HG02938 (cell line): ENCODE data around the gene PRSS21.

ENCODE experiments used
- ATAC-seq: cut with Tn5 transposase; IDR thresholded peaks from one replicate; pipeline ENCODE4 v1.9.1; 2021; ENCODE audit warnings: mild to moderate bottlenecking, moderate library complexity; ENCODE audit not compliant: unreplicated experiment

PRSS21 gene

GRCh38 chr16:2804728-2805127 lies 12.3 kb upstream of the PRSS21 start:
- no peak for ATAC-seq

GRCh38 chr16:2806286-2806685 lies 10.8 kb upstream of the PRSS21 start:
- no peak for ATAC-seq

- no peak for ATAC-seq
Observed at GRCh38 chr16:2808181-2808580, 8.9 kb upstream of the PRSS21 start.

- no peak for ATAC-seq
Observed at GRCh38 chr16:2809149-2809760, 7.8 kb upstream of the PRSS21 start.

- ATAC-seq: no peak
Observed at GRCh38 chr16:2810651-2811050, 6.4 kb upstream of the PRSS21 start.

- ATAC-seq: no peak
Observed at GRCh38 chr16:2811703-2812471, 5.2 kb upstream of the PRSS21 start.

- ATAC-seq: no peak
Observed at GRCh38 chr16:2813771-2814221, 3.2 kb upstream of the PRSS21 start.

- no peak for ATAC-seq
Observed at GRCh38 chr16:2814551-2815298, 2.3 kb upstream of the PRSS21 start.

GRCh38 chr16:2815299-2815771 lies 1.7 kb upstream of the PRSS21 start:
- ATAC-seq: no peak

- no peak for ATAC-seq
Observed at GRCh38 chr16:2817340-2818271, 569 bp downstream of the PRSS21 start.

GRCh38 chr16:2818272-2818876 lies 1.3 kb downstream of the PRSS21 start:
- ATAC-seq: no peak

- no peak for ATAC-seq
Observed at GRCh38 chr16:2819179-2819938, 2.3 kb downstream of the PRSS21 start.

GRCh38 chr16:2819939-2820835 lies 3.1 kb downstream of the PRSS21 start:
- no peak for ATAC-seq

- ATAC-seq: no peak
Observed at GRCh38 chr16:2820836-2821486, 3.9 kb downstream of the PRSS21 start.

- ATAC-seq: no peak
Observed at GRCh38 chr16:2821487-2822157, 4.6 kb downstream of the PRSS21 start.

GRCh38 chr16:2822158-2822495 lies 5.1 kb downstream of the PRSS21 start:
- ATAC-seq: no peak

- no peak for ATAC-seq
Observed at GRCh38 chr16:2822496-2822895, 5.5 kb downstream of the PRSS21 start.

- ATAC-seq: no peak
Observed at GRCh38 chr16:2824626-2825025, 7.6 kb downstream of the PRSS21 start.
